HG03175 (cell line): ENCODE results near the gene PLAGL2.
A peak's percentile ranks its signal among the peaks of the same experiment; 100 is the strongest.

Experiments used
- ATAC-seq: cut with Tn5 transposase; IDR thresholded peaks from one replicate; pipeline ENCODE4 v1.9.1; 2021; ENCODE audit warnings: mild to moderate bottlenecking, moderate library complexity; ENCODE audit not compliant: unreplicated experiment

Gene PLAGL2

GRCh38 chr20:32231847-32232246 lies 24.3 kb upstream of the PLAGL2 start:
- no peak for ATAC-seq

DNA sequence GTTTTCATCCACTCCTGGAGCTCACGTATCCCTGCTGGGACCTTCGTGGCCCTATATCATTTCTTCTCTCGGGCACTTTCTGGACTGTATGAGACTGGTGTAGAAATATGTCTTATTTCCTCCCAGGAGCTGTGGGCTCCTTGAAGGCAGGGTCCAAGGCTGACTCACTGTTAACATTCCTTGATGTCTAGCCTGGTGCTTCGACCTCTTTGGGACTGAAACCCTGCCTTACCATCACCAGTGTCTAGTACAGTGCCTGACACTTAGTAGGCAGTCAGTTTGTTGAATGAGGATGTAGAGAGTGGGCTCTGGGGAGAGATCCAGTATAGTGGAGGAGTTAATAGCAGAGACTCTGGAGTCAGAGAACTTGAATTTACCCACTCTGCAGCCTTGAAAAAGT lies 23.7 kb upstream of the PLAGL2 start:
- no peak for ATAC-seq

GRCh38 chr20:32230707-32231106 lies 23.2 kb upstream of the PLAGL2 start:
- no peak for ATAC-seq

DNA sequence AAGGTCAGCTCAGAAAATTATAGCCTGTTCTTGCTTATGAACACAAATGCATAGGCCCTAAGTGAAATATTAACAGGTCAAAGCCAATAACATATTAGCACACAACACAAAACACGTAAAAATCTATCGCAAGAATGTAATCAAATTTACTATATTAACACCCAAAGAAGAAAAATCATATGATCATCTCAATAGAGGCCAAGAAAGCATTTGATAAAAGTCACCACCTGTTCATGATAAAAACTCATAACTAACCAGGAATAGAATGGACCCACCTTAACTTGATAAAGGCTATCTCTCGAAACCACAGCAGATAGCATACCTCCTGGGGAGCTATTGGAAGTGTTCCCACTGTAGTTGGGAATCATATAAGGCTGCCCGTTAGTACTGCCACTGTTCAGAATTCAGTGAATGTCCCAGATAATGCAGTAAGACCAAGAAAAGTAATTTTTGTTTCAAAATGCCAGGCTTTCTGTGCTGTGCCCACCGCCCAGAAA lies 21.8 kb upstream of the PLAGL2 start:
- no peak for ATAC-seq

DNA sequence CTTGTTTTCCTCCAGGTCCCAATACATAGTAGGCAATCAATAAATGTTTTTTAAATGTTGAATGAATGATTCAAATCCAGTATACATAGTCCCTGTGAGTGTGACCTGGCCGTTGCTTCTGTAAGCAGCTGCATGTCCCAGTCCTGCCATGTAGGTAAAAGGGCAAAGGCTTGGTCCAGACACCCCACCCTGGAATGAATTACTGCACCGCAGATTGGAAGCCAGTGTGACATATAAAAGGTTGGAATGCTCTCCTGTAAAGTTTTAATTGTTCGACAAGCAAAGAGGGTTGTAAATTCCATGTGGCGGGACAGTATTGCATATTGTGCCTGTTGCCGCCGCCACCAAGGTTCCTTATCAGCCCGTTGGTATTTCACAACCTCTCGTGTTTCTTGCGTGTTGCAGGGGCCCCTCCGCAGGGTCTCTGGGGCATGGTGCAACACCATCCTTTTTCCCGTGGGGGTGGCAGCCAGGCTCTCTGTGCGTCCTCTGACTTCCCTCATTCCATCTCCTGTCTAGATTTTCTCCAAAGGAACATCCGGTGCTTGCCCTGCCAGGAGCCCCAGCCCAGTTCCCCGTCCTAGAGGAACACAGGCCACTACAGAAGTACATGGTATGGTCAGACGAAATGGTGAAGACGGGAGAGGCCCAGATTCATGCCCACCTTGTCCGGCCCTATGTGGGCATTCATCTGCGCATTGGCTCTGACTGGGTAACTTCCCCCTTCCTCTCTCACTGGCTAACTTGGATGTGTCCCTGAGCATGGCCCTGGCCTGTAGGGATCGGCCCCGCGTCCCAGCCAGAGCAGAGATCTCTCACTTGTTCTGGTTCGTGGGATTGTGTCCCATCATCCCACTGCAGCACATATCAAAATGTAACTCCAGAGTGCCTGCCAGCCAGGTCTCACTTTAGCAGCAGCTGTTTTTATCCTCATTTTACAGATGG lies 20.5 kb upstream of the PLAGL2 start:
- no peak for ATAC-seq

DNA sequence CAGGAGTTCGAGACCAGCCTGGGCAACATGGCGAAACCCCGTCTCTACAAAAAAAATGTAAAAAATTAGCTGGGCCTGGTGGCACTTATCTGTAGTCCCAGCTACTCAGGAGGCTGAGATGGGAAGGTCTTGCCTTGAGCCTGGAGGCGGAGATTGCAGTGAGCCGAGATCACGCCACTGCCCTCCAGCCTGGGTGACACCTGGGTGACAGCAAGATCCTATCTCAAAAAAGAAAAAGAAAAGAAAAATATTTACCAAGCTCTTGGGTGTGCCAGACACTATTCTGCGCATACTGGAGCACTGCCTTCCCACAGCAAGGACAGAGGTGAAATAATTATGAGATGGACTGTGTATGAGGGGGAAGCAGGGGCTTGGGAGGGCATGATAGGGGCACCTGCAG lies 19.8 kb upstream of the PLAGL2 start:
- no peak for ATAC-seq

DNA sequence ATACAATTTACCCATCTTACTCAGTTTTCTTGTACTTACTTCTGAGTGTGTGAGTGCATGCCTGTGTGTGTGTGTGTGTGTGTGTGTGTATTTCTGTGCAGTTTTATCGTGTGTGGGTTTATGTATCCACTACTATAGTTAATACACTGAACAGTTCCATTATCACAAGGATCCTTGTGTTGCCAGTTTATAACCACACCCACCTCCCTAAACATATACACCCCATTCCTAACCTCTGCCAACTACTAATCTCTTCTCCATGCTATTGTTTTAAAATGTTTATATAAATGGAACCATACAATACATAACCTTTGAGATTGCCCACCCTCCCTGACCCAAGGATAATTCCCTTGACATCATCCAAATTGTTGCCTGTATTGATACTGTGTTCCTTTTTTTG lies 18.8 kb upstream of the PLAGL2 start:
- no peak for ATAC-seq

GRCh38 chr20:32224463-32224862 lies 16.9 kb upstream of the PLAGL2 start:
- ATAC-seq, result no peak

- ATAC-seq, result no peak
Measured at GRCh38 chr20:32218156-32218900, 10.8 kb upstream of the PLAGL2 start.

DNA sequence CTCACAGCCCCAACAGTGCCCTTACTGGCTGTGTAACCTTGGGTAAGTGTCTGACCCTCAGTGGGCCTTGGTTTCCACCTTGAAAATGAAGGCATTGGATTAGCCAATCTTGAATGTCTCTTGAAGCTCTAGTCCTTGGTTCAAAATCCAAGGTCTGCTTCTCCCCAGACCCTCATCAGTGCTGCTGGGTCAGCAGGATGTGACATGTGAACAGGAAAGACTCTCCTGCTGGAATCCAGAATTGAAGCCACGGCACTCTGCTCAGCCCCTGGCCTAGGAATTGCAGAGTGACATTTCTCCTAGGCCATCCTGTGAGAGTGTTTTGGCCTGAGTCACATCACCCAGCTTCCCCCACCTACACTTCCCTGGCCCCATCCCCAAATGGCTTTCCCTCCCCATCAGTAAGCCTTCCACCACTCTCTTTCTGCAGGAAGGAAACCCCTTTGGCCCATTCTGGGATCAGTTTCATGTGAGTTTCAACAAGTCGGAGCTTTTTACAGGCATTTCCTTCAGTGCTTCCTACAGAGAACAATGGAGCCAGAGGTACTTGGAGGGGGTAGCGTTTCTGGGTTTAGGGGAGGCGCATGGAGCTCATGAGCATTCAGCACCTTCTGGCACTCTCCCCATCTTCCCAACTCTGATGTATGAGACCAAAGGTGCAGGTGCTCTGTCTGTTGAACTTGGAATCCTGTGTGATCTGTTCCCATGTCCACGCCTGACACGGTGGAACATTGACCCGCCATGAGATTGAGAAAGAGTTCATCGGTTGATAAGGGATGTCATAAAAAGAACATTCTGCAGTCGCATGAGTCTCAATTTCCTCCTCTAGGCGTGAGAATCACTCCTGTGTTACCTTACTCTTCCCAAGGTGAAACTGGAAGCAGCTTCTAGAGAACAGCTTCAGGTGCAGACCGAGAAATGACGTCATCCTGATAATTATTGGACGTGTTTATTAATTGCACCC lies 8.9 kb upstream of the PLAGL2 start:
- no peak for ATAC-seq

DNA sequence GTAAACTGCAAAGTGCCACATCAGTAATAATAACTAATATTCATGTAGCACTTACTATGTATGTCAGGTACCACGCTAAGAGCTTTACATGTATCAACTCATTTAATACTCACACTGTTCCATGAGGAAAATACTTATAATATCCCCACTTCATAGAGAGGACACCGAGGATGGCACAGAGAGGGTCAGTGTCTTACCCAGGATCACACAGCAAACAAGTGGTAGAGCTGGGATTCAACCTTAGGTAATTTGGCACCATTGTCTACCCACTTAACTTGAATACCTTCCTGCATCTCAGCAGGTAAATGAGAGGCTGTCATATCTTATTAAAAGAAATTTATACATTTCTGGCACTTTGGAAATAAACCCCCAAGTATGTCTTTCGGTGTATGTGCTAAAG lies 8.2 kb upstream of the PLAGL2 start:
- no peak for ATAC-seq

DNA sequence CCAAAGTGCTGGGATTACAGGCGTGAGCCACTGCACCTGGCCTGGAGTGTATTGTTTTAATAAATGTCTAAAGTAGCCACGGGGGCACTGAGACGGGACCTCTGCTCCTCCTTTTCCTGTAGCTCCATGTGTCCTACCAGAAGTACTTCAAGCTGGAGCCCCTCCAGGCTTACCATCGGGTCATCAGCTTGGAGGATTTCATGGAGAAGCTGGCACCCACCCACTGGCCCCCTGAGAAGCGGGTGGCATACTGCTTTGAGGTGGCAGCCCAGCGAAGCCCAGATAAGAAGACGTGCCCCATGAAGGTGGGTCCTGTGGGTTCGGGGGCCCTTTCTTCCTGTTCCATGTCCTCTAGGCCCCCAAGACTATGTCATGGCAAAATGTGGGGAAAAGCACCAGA lies 7.6 kb upstream of the PLAGL2 start:
- no peak for ATAC-seq

- no peak for ATAC-seq
Measured at GRCh38 chr20:32213870-32214269, 6.3 kb upstream of the PLAGL2 start.

GRCh38 chr20:32209850-32210605 lies 2.5 kb upstream of the PLAGL2 start:
- no peak for ATAC-seq

DNA sequence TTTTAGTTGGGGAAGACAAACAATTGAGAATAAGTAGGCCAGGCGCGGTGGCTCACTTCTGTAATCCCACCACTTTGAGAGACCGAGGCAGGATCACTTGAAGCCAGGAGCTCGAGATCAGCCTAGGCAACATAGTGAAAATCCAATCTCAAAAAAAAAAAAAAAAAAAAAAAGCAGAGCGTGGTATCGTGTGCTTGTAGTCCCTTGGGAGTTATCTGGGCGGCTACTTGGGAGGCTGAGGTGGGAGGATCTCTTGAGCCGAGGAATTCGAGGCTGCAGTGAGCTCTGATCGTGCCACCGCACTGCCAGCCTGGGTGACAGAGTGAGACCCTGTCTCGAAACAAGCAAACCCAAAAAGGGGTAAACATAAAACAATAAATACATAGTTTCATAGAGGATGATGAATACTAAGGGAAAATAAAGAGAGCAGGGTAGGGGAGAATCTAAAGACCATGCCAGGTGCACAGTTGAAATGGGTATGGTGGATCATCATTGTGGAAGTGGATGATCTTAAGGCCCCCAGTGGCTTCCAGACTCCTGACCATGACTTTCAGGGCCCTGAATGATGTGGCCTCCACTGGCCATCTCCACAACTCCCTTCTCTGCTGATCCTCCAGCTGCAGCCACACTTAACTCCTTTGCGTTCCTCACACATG lies 1.1 kb upstream of the PLAGL2 start:
- ATAC-seq, result no peak

DNA sequence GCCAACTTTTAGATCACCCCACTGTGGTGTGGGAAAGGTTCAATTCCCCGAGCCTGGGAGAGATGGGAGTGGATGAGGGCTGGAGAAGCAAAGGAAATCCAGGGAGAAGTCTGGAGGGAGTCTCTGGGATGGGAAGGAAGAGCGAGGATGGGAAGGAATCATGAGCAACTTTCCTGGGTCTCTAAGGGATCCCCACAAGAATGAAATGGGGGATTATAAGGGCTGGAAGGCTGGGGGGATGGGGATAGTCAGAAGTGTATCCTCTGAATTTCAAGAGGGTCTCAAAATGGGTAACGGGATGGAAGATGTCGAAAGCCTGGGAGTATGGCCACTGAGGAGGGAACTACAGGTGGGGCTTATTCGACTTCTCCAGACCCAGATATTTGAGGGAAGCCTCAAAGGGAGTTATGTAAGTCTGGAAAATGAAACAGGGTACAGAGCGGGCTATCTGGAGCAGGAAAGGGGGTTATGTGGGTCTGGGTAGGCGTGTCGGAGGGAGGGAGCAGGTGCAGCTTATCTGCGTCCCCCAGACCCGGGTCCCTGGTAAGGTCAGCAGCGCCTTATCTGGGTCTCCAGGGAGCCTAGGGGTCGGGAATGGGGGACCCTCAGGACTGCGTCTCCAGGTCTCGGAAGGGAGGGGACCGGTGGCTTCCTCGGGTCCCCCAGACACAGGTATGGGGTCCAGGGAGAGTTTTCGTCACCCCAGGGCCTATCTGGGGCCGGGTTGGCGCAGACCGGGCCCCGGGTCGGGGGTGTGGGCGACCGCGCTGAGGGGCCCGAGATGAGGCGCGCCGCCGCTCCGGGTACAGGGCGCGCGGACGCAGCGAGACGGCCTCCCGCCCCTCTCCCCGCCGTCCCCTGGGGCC lies 550 bp downstream of the PLAGL2 start:
- peak; percentile 23 for ATAC-seq

DNA sequence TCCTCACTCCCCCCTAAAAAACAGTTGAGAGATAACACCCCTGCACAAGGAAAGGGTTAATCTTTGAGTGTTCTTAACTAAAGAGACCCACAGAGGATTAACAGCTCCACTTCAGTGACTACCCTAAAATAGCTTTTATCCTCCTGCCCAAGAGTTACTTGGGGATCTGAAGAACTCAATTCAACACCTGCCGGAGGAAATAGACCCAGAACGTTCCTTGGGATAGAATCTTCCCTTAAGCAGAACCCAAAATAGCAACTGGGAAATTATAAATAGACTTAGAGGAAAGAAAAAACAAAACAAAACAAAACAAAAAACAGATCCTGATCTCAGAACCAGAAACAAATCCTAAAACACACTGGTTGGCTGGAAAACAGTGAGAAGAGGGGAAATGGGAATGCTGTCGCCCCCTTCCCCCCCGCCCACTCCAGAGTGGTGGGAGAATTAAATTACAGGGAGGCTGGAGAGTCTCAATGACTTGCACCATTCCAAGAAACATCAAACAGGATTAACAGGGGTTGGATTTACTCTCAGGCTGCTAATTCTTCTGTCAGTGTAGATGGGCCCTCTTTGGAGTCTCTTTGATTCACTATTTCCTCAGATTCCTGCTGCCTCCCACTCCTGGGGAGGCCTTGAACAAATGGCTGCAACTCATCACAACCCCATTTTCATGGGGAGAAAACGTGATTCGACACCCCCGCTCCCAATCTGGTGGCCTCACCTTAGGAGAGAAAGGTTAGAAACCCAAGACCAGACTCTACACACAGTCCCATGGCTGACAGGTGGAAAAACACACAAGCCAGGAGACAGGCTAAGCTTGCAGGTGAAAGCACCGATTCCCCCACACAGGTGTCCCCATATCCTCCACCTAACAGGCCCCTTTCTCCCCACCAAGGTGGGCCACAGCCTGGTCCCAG lies 1.4 kb downstream of the PLAGL2 start:
- no peak for ATAC-seq
